ENCODE results near the gene HERC4. TPM values are rescaled to one million over a fixed set of nuclear protein-coding genes. Genes with fewer than 3 reads are reported as not detected.

The HERC4 gene
- total and polyA plus RNA-seq, 2 donors (not counting 3 experiments of a cell fraction or from before 2014, with no cell fraction given), result 10.6 to 73.7 TPM

GRCh38 chr10:68001000-68001399, 74.1 kb downstream of the HERC4 start:
- dilution Hi-C loops (cut with MboI; ENCODE audit: extremely low pct_ligation_motif_present, low sequenced_read_pairs), result no loop called here
- CTCF ChIA-PET, result no interaction called here
- H3K27me3 ChIP-seq (ENCODE audit: control insufficient read depth in 2 of 2, insufficient read depth in 2 of 2, low read length in 2 of 2), result no peaks in the 10 kb centered on the region
- H2AFZ ChIP-seq (ENCODE audit: low read depth, low read length), result no peak overlapping the region
- no peak for DNase-seq (ENCODE audit: low read depth, low spot score)
- no peak overlapping the region for H3K9ac ChIP-seq (replicated peaks; ENCODE audit: extremely low read depth, insufficient read depth, low read length)
- no peak for FAIRE-seq
- peaks cover 3 to 5% of the 10 kb centered on the region in 2 experiments for H3K36me3 ChIP-seq (ENCODE audit: control insufficient read depth in 2 of 2, extremely low read depth in 1 of 2, insufficient read depth in 2 of 2, low read length in 2 of 2)
- no peaks in the 10 kb centered on the region for H3K4me1 ChIP-seq (ENCODE audit: control insufficient read depth, extremely low read depth, insufficient read depth, low read length)
- no peaks in the 10 kb centered on the region for H4K20me1 ChIP-seq (replicated peaks; ENCODE audit: control insufficient read depth, extremely low read depth, insufficient read depth, low read length)
- no peak overlapping the region for H3K4me2 ChIP-seq (ENCODE audit: insufficient read depth, low read length)
- intact Hi-C loops (cut with micrococcal nuclease), result no loop called here
- H3K79me2 ChIP-seq (ENCODE audit: control insufficient read depth, insufficient read depth, low read length), result no peaks in the 10 kb centered on the region
- no peaks in the 10 kb centered on the region for H3K9me3 ChIP-seq (replicated peaks; ENCODE audit: control insufficient read depth, insufficient read depth, low read length)
- POLR2A ChIA-PET, result no interaction called here
- TF ChIP-seq MAX (IDR thresholded peaks at IDR 0.05; ENCODE audit: insufficient read depth, insufficient read length) (no peak), JUN (IDR thresholded peaks at IDR 0.05; ENCODE audit: borderline replicate concordance, insufficient read depth, insufficient read length, low read depth) (no peak), MYC (IDR thresholded peaks at IDR 0.05; ENCODE audit: low read depth, low read length) (no peak), POLR2A (IDR thresholded peaks at IDR 0.05; ENCODE audit: low read depth, low read length) (no peak), CTCF (IDR thresholded peaks at IDR 0.05; ENCODE audit: extremely low read depth in 1 of 2, insufficient read depth in 1 of 2, low read depth in 1 of 2, low read length in 2 of 2) (no peak), EZH2 (IDR thresholded peaks at IDR 0.05; ENCODE audit: borderline replicate concordance, low read depth, low read length, severe bottlenecking) (no peak), POLR2AphosphoS5 (IDR thresholded peaks at IDR 0.05; ENCODE audit: insufficient read depth, low read depth, low read length) (no peak), FOS (IDR thresholded peaks at IDR 0.05; ENCODE audit: borderline replicate concordance, insufficient read depth, low read length) (no peak), GATA2 (IDR thresholded peaks at IDR 0.05; ENCODE audit: insufficient read depth, insufficient read length, low read depth, low read length) (no peak)
- no TSS peak for BruUV-seq (replicated peaks)
- no peaks in the 10 kb centered on the region for H3K9me1 ChIP-seq (replicated peaks; ENCODE audit: control insufficient read depth, extremely low read depth, insufficient read depth, low read length)
- no peak overlapping the region for H3K4me3 ChIP-seq (replicated peaks in 1 of 3; ENCODE audit: insufficient read depth in 1 of 3, low read depth in 1 of 3, low read length in 3 of 3)
- H3K27ac ChIP-seq (ENCODE audit: insufficient read depth, low read depth, low read length), result no peak overlapping the region

Measured in endothelial cell of umbilical vein (primary cell).